SH-SY5Y (cell line): Measurements from ENCODE around the gene ILKAP.

Experiments
- GATA2 ChIP-seq: IDR thresholded peaks from 2 replicates; pipeline ENCODE4 v1.6.1; 2011; ENCODE audit warnings: mild to moderate bottlenecking, low read depth, low read length
- GATA3 ChIP-seq: IDR thresholded peaks from 2 replicates; pipeline ENCODE4 v1.6.1; 2011; ENCODE audit warnings: low read depth, mild to moderate bottlenecking, low read length, moderate library complexity

The ILKAP gene

GRCh38 chr2:238137885-238138284, 65.6 kb downstream of the ILKAP start:
- TF ChIP-seq GATA3 (no peak), GATA2 (no peak)

GRCh38 chr2:238136820-238137537, 66.5 kb downstream of the ILKAP start:
- no peak for TF ChIP-seq GATA3
- no peak for TF ChIP-seq GATA2

- TF ChIP-seq GATA3: no peak
- no peak for TF ChIP-seq GATA2
Measured at GRCh38 chr2:238135601-238136150, 67.8 kb downstream of the ILKAP start.

- no peak for TF ChIP-seq GATA3
- TF ChIP-seq GATA2: no peak
Measured at GRCh38 chr2:238134393-238134785, 69.1 kb downstream of the ILKAP start.

GRCh38 chr2:238133499-238134392, 69.7 kb downstream of the ILKAP start:
- TF ChIP-seq GATA3 (no peak), GATA2 (no peak)

GRCh38 chr2:238132463-238133450, 70.7 kb downstream of the ILKAP start:
- no peak for TF ChIP-seq GATA2

- TF ChIP-seq GATA2: no peak
- no peak for TF ChIP-seq GATA3
Measured at GRCh38 chr2:238131761-238132462, 71.6 kb downstream of the ILKAP start.

- TF ChIP-seq GATA3 (no peak), GATA2 (no peak)
Measured at GRCh38 chr2:238130696-238131628, 72.5 kb downstream of the ILKAP start.

GRCh38 chr2:238130111-238130695, 73.3 kb downstream of the ILKAP start:
- TF ChIP-seq GATA3: no peak
- TF ChIP-seq GATA2: no peak

GRCh38 chr2:238129166-238130010, 74.1 kb downstream of the ILKAP start:
- TF ChIP-seq GATA3: no peak
- no peak for TF ChIP-seq GATA2

GRCh38 chr2:238128534-238129001, 74.9 kb downstream of the ILKAP start:
- TF ChIP-seq GATA2 (no peak), GATA3 (no peak)
